GM12892 (cell line): ENCODE results near the gene C3orf70.

Experiments used
- POLR2A ChIP-seq: IDR thresholded peaks from 2 replicates; pipeline ENCODE4 v1.6.1; 2011; ENCODE audit warnings: low read depth, low read length, control low read depth
- POLR2AphosphoS5 ChIP-seq: IDR thresholded peaks from 2 replicates; pipeline ENCODE4 v1.6.1; 2011; ENCODE audit warnings: low read depth, low read length, control low read depth

DNA sequence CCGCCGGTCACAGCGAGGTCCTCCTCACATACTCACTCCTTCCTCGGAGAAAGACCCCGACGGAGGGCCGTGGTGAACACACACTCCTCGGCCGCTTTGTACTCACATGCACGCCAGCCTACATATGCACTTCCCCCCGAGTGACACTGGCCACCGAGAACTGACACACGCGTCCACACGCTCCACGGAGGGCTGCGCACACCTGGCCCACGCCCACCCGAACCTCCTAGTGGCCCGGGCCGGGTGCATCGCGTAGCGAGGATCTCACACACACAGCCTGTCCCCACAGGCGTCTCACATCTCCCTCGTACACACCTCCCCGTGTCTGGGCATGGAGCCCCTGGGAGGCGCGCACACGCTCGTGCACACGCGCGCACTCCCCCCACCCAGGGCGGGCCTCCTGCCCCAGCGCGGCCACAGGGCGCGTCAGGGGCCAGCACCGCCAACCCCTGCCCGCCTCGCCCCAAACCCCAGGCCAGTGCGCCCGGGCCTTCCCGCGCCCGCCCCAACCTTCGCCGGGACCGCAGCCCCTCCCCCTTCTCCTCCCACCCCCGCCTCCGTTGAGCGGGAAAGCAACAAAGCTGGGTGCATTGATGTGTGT lies 411 bp upstream of the C3orf70 start:
- TF ChIP-seq POLR2A (no peak), POLR2AphosphoS5 (no peak)
